ENCODE measurements around the gene STYXL1.

Gene STYXL1

GRCh38 chr7:76065016-76065612 is 17.3 kb upstream of the STYXL1 start:
- no peak overlapping the region for H3K27ac ChIP-seq (ENCODE audit: low read length)
- H3K4me1 ChIP-seq (ENCODE audit: insufficient read depth, low read length): no peaks in the 10 kb centered on the region
- no peak overlapping the region for H3K9ac ChIP-seq (ENCODE audit: low read depth, low read length)
- H3K79me2 ChIP-seq (ENCODE audit: insufficient read depth, low read length): no peaks in the 10 kb centered on the region
- TF ChIP-seq EZH2 (IDR thresholded peaks at IDR 0.05; ENCODE audit: borderline replicate concordance, low read depth, low read length, severe bottlenecking): no peak
- no peak for DNase-seq
- no peak overlapping the region for H2AFZ ChIP-seq (ENCODE audit: low read depth, low read length)
- H3K9me3 ChIP-seq (ENCODE audit: insufficient read depth, low read length, severe bottlenecking): no peaks in the 10 kb centered on the region
- H3K27me3 ChIP-seq (ENCODE audit: insufficient read depth, low read length, poor library complexity): no peaks in the 10 kb centered on the region
- ATAC-seq (ENCODE audit: insufficient read depth, low read depth): no peak
- H4K20me1 ChIP-seq (ENCODE audit: insufficient read depth, low read length): peaks cover 35% of the 10 kb centered on the region
- no peak overlapping the region for H3K4me2 ChIP-seq (ENCODE audit: insufficient read depth, low read length)
- peaks cover 69% of the 10 kb centered on the region for H3K36me3 ChIP-seq (ENCODE audit: insufficient read depth, low read length)
- no peak overlapping the region for H3K4me3 ChIP-seq (ENCODE audit: low read depth in 1 of 2, low read length in 2 of 2)

GRCh38 chr7:76064208-76064970 is 16.6 kb upstream of the STYXL1 start:
- TF ChIP-seq CTCF (IDR thresholded peaks at IDR 0.05; ENCODE audit: borderline replicate concordance, extremely low read depth, low read length, poor library complexity, severe bottlenecking) (no peak), EZH2 (IDR thresholded peaks at IDR 0.05; ENCODE audit: borderline replicate concordance, low read depth, low read length, severe bottlenecking) (no peak)
- Histone ChIP-seq H3K36me3 (ENCODE audit: insufficient read depth, low read length) (peaks cover 76% of the 10 kb centered on the region), H3K4me3 (ENCODE audit: low read depth in 1 of 2, low read length in 2 of 2) (no peak overlapping the region)

GRCh38 chr7:76063525-76063924 is 15.7 kb upstream of the STYXL1 start:
- Histone ChIP-seq H4K20me1 (ENCODE audit: insufficient read depth, low read length) (peaks cover 42% of the 10 kb centered on the region), H3K4me2 (ENCODE audit: insufficient read depth, low read length) (no peak overlapping the region), H2AFZ (ENCODE audit: low read depth, low read length) (no peak overlapping the region), H3K36me3 (ENCODE audit: insufficient read depth, low read length) (peaks cover 85% of the 10 kb centered on the region), H3K4me1 (ENCODE audit: insufficient read depth, low read length) (no peaks in the 10 kb centered on the region), H3K27ac (ENCODE audit: low read length) (no peak overlapping the region), H3K9me3 (ENCODE audit: insufficient read depth, low read length, severe bottlenecking) (no peaks in the 10 kb centered on the region), H3K9ac (ENCODE audit: low read depth, low read length) (no peak overlapping the region), H3K4me3 (ENCODE audit: low read depth in 1 of 2, low read length in 2 of 2) (no peak overlapping the region), H3K79me2 (ENCODE audit: insufficient read depth, low read length) (no peaks in the 10 kb centered on the region), H3K27me3 (ENCODE audit: insufficient read depth, low read length, poor library complexity) (no peaks in the 10 kb centered on the region)
- no peak for ATAC-seq (ENCODE audit: insufficient read depth, low read depth)
- DNase-seq: no peak
- TF ChIP-seq EZH2 (IDR thresholded peaks at IDR 0.05; ENCODE audit: borderline replicate concordance, low read depth, low read length, severe bottlenecking) (no peak), CTCF (IDR thresholded peaks at IDR 0.05; ENCODE audit: borderline replicate concordance, extremely low read depth, low read length, poor library complexity, severe bottlenecking) (no peak)

More at GRCh38 chr7:76064208-76064970, 16.6 kb upstream of the STYXL1 start:
- no peak overlapping the region for H2AFZ ChIP-seq (ENCODE audit: low read depth, low read length)
- no peaks in the 10 kb centered on the region for H3K9me3 ChIP-seq (ENCODE audit: insufficient read depth, low read length, severe bottlenecking)
- H3K9ac ChIP-seq (ENCODE audit: low read depth, low read length): no peak overlapping the region
- DNase-seq (no peak), ATAC-seq (ENCODE audit: insufficient read depth, low read depth) (no peak)
- no peaks in the 10 kb centered on the region for H3K4me1 ChIP-seq (ENCODE audit: insufficient read depth, low read length)
- peaks cover 42% of the 10 kb centered on the region for H4K20me1 ChIP-seq (ENCODE audit: insufficient read depth, low read length)
- H3K27me3 ChIP-seq (ENCODE audit: insufficient read depth, low read length, poor library complexity): no peaks in the 10 kb centered on the region
- H3K79me2 ChIP-seq (ENCODE audit: insufficient read depth, low read length): no peaks in the 10 kb centered on the region
- no peak overlapping the region for H3K4me2 ChIP-seq (ENCODE audit: insufficient read depth, low read length)
- no peak overlapping the region for H3K27ac ChIP-seq (ENCODE audit: low read length)

GRCh38 chr7:76063114-76063513 is 15.3 kb upstream of the STYXL1 start:
- H3K79me2 ChIP-seq (ENCODE audit: insufficient read depth, low read length): no peaks in the 10 kb centered on the region
- no peaks in the 10 kb centered on the region for H3K27me3 ChIP-seq (ENCODE audit: insufficient read depth, low read length, poor library complexity)
- H3K4me2 ChIP-seq (ENCODE audit: insufficient read depth, low read length): no peak overlapping the region
- H3K4me3 ChIP-seq (ENCODE audit: low read depth in 1 of 2, low read length in 2 of 2): no peak overlapping the region
- H3K4me1 ChIP-seq (ENCODE audit: insufficient read depth, low read length): no peaks in the 10 kb centered on the region
- H3K9me3 ChIP-seq (ENCODE audit: insufficient read depth, low read length, severe bottlenecking): no peaks in the 10 kb centered on the region
- H2AFZ ChIP-seq (ENCODE audit: low read depth, low read length): no peak overlapping the region
- peaks cover 89% of the 10 kb centered on the region for H3K36me3 ChIP-seq (ENCODE audit: insufficient read depth, low read length)
- ATAC-seq (ENCODE audit: insufficient read depth, low read depth) (no peak), DNase-seq (no peak)
- no peak overlapping the region for H3K9ac ChIP-seq (ENCODE audit: low read depth, low read length)
- TF ChIP-seq CTCF (IDR thresholded peaks at IDR 0.05; ENCODE audit: borderline replicate concordance, extremely low read depth, low read length, poor library complexity, severe bottlenecking) (no peak), EZH2 (IDR thresholded peaks at IDR 0.05; ENCODE audit: borderline replicate concordance, low read depth, low read length, severe bottlenecking) (no peak)
- peaks cover 42% of the 10 kb centered on the region for H4K20me1 ChIP-seq (ENCODE audit: insufficient read depth, low read length)
- H3K27ac ChIP-seq (ENCODE audit: low read length): no peak overlapping the region
